ENCODE measurements around the gene TSR3. TPM values are rescaled to one million over a fixed set of nuclear protein-coding genes. Genes with fewer than 3 reads are reported as not detected.

TSR3 gene
- total and polyA plus RNA-seq, 3 donors from 2014 or later: 40.9 to 89.5 (median 79.4) TPM

- no peaks in the 10 kb centered on the region for H3K36me3 ChIP-seq (ENCODE audit: low read depth, missing control alignments)
- intact Hi-C loops (cut with DNase I; ENCODE audit: low total_unique reads): no loop called here
Measured at GRCh38 chr16:1390239-1390779, 38.6 kb upstream of the TSR3 start.

DNA sequence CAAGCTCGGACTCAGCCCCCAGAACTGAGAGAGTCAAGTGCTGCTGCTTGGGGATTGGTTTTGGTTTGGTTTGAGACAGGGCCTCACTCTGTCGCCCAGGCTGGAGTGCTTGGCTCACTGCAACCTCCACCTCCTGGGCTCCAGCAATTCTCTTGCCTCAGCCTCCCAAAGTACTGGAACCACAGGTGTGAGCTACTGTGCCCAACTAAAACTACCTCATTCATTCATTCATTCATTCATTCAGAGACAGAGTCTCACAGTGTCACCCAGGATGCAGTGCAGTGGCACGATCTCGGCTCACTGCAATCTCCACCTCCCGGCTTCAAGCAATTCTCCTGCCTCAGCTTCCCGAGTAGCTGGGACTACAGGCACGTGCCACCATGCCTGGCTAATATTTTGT is 38.1 kb upstream of the TSR3 start:
- no peaks in the 10 kb centered on the region for H3K36me3 ChIP-seq (ENCODE audit: low read depth, missing control alignments)
- H3K9me3 ChIP-seq: no peaks in the 10 kb centered on the region
- TF ChIP-seq, protein P1, sequence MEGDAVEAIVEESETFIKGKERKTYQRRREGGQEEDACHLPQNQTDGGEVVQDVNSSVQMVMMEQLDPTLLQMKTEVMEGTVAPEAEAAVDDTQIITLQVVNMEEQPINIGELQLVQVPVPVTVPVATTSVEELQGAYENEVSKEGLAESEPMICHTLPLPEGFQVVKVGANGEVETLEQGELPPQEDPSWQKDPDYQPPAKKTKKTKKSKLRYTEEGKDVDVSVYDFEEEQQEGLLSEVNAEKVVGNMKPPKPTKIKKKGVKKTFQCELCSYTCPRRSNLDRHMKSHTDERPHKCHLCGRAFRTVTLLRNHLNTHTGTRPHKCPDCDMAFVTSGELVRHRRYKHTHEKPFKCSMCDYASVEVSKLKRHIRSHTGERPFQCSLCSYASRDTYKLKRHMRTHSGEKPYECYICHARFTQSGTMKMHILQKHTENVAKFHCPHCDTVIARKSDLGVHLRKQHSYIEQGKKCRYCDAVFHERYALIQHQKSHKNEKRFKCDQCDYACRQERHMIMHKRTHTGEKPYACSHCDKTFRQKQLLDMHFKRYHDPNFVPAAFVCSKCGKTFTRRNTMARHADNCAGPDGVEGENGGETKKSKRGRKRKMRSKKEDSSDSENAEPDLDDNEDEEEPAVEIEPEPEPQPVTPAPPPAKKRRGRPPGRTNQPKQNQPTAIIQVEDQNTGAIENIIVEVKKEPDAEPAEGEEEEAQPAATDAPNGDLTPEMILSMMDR (IDR thresholded peaks at IDR 0.05): no peak
- TF ChIP-seq POLR2A (IDR thresholded peaks at IDR 0.05): no peak
- H3K27ac ChIP-seq: no peak overlapping the region
- no peak for DNase-seq
- H3K4me1 ChIP-seq: no peaks in the 10 kb centered on the region
- WGBS, 2 donors: 88 to 89% methylated on average over 5 to 7 of the region's 7 CpGs
- no peaks in the 10 kb centered on the region for H3K27me3 ChIP-seq
- H3K4me3 ChIP-seq: no peak overlapping the region
- intact Hi-C loops (cut with DNase I; ENCODE audit: low total_unique reads): no loop called here

More at GRCh38 chr16:1390239-1390779, 38.6 kb upstream of the TSR3 start:
- TF ChIP-seq, protein P1 (IDR thresholded peaks at IDR 0.05): no peak
- TF ChIP-seq POLR2A (IDR thresholded peaks at IDR 0.05): no peak
- 85 to 86% methylated on average over 27 to 28 of the region's 28 CpGs for WGBS, 2 donors
- no peak for DNase-seq
- Histone ChIP-seq H3K4me1 (no peaks in the 10 kb centered on the region), H3K27me3 (no peaks in the 10 kb centered on the region), H3K27ac (no peak overlapping the region), H3K4me3 (no peak overlapping the region), H3K9me3 (no peaks in the 10 kb centered on the region)

DNA sequence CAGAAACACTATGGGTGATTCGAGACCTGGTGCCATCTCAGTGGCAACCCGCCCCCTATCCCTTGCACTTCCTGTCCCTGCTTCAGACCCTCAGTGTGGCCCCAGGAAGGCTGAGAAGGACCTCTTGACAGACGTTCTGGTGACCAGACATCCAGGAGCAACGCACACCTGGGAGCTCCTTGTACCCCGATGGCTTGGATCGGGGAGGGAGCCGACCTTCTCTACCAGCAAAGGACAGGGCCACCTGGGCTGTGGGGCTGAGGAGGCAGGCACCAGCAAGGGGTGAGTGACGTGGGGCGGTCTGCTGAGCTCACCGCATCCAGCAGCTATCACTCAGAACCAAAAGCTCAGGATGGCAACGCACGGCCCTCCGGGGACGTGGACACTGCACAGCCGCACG is 35.7 kb upstream of the TSR3 start:
- TF ChIP-seq, protein P1 (IDR thresholded peaks at IDR 0.05): no peak
- no peak for TF ChIP-seq POLR2A (IDR thresholded peaks at IDR 0.05)
- Histone ChIP-seq H3K4me1 (no peaks in the 10 kb centered on the region), H3K9me3 (no peaks in the 10 kb centered on the region), H3K27ac (no peak overlapping the region), H3K36me3 (ENCODE audit: low read depth, missing control alignments) (no peaks in the 10 kb centered on the region), H3K27me3 (no peaks in the 10 kb centered on the region), H3K4me3 (no peak overlapping the region)
- intact Hi-C loops (cut with DNase I; ENCODE audit: low total_unique reads): no loop called here
- 89 to 90% methylated on average over 14 to 16 of the region's 16 CpGs for WGBS, 2 donors
- no peak for DNase-seq

DNA sequence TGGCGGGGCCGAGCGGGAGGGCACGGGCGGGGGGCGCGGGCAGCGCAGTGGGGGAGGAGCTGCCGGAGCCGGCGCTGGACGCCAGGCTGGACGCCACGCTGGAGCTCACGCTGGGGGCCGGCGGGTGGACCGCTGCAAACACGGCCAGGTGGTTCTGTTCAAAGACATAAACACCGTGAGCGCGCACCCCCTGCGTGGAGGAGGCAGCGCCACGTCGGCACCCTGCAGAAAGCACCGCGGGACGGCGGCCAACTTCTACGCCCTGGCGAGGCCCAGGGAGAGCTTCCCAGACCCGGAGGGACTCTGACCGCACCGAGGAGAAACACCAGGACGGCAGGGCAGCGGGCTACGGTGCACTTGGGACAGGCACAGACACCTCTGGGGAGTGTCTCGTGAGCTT is 33.6 kb upstream of the TSR3 start:
- Histone ChIP-seq H3K4me1 (no peaks in the 10 kb centered on the region), H3K36me3 (ENCODE audit: low read depth, missing control alignments) (no peaks in the 10 kb centered on the region), H3K27me3 (no peaks in the 10 kb centered on the region), H3K27ac (no peak overlapping the region), H3K9me3 (no peaks in the 10 kb centered on the region), H3K4me3 (no peak overlapping the region)
- WGBS, 2 donors: 94 to 95% methylated on average over 14 to 38 of the region's 39 CpGs
- TF ChIP-seq POLR2A (IDR thresholded peaks at IDR 0.05): no peak
- TF ChIP-seq, protein P1 (IDR thresholded peaks at IDR 0.05): no peak
- no peak for DNase-seq
- intact Hi-C loops (cut with DNase I; ENCODE audit: low total_unique reads): no loop called here

DNA sequence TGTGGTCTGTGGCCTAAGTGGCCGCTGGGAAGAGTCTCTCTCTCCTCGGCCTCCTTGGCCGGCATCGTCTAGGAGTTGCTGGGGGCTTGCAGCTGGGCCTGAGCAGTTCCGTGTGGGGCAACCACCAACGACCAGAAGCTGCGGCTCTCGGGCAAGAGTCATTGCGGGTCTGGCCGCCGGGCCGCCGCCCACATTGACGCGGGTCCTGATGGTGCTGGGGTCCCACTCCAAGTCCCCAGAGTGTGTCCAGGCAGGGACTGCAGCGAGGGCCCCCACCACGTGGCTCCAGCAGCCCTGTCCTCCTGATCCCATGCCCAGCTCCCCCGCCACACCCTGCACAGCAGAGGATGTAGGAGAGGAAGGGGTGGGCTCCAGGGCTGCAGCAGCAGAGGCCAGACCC is 31.9 kb upstream of the TSR3 start:
- Histone ChIP-seq H3K36me3 (ENCODE audit: low read depth, missing control alignments) (no peaks in the 10 kb centered on the region), H3K27me3 (no peaks in the 10 kb centered on the region)
- intact Hi-C loops (cut with DNase I; ENCODE audit: low total_unique reads): no loop called here

More for the DNA sequence above, 31.9 kb upstream of the TSR3 start:
- Histone ChIP-seq H3K9me3 (no peaks in the 10 kb centered on the region), H3K4me3 (no peak overlapping the region), H3K27ac (no peak overlapping the region), H3K4me1 (peaks cover 10% of the 10 kb centered on the region)
- TF ChIP-seq, protein P1 (IDR thresholded peaks at IDR 0.05): no peak
- TF ChIP-seq POLR2A (IDR thresholded peaks at IDR 0.05): no peak
- DNase-seq: no peak
- 94 to 100% methylated on average over 1 to 18 of the region's 18 CpGs for WGBS, 2 donors

Measured in testis (tissue), 3 donors.